ENCODE results near the gene MRPL58. TPM values are rescaled to one million over a fixed set of nuclear protein-coding genes. Genes with fewer than 3 reads are reported as not detected.
"Not testable (repeated sequence)": the region's sequence is repeated elsewhere in the genome, so short reads cannot be mapped to it uniquely, and the experiment has no call there.

Gene MRPL58
- total RNA-seq, 1 donor from 2014 or later: 18.1 TPM

GRCh38 chr17:75019710-75020109, 7.2 kb downstream of the MRPL58 start:
- DNase-seq: no peak

GRCh38 chr17:75020331-75021110, 8.1 kb downstream of the MRPL58 start:
- no peak for DNase-seq

GRCh38 chr17:75024686-75025397, 12.4 kb downstream of the MRPL58 start:
- no peak for DNase-seq

GRCh38 chr17:75025398-75025734, 12.9 kb downstream of the MRPL58 start:
- not testable (repeated sequence) for DNase-seq

- DNase-seq: not testable (repeated sequence)
Measured at GRCh38 chr17:75026650-75027049, 14.2 kb downstream of the MRPL58 start.

GRCh38 chr17:75030161-75030560, 17.7 kb downstream of the MRPL58 start:
- no peak for DNase-seq

GRCh38 chr17:75031972-75032719, 19.7 kb downstream of the MRPL58 start:
- DNase-seq: peak; percentile 59

- no peak for DNase-seq
Measured at GRCh38 chr17:75032720-75033280, 20.3 kb downstream of the MRPL58 start.

- peak; percentile 86 for DNase-seq
Measured at GRCh38 chr17:75033346-75034235, 21.1 kb downstream of the MRPL58 start.

- DNase-seq: peak; percentile 76
Measured at GRCh38 chr17:75034236-75034908, 21.9 kb downstream of the MRPL58 start.

GRCh38 chr17:75036643-75037268, 24.3 kb downstream of the MRPL58 start:
- DNase-seq: peak; percentile 79

GRCh38 chr17:75039238-75039637, 26.8 kb downstream of the MRPL58 start:
- no peak for DNase-seq

GRCh38 chr17:75041656-75042280, 29.3 kb downstream of the MRPL58 start:
- no peak for DNase-seq

GRCh38 chr17:75043789-75044188, 31.3 kb downstream of the MRPL58 start:
- DNase-seq: not testable (repeated sequence)

- DNase-seq: no peak
Measured at GRCh38 chr17:75044716-75045115, 32.2 kb downstream of the MRPL58 start.

GRCh38 chr17:75045946-75046406, 33.5 kb downstream of the MRPL58 start:
- not testable (repeated sequence) for DNase-seq

GRCh38 chr17:75046407-75047289, 34.2 kb downstream of the MRPL58 start, which contains the start of the genes ATP5PD and KCTD2:
Gene ATP5PD, minus strand, starts transcription at chr17:75046969. Its CDS starts 4,319 bp downstream, at chr17:75042650.
Gene KCTD2, plus strand, starts transcription at chr17:75047225. Its CDS starts 26 bp downstream, at chr17:75047251.
- DNase-seq: peak; percentile 94

- peak; percentile 36 for DNase-seq
Measured at GRCh38 chr17:75047398-75048098, 35.1 kb downstream of the MRPL58 start.

Data from skin of body (tissue), 2 donors.